ENCODE results near the gene DERA.

DNA sequence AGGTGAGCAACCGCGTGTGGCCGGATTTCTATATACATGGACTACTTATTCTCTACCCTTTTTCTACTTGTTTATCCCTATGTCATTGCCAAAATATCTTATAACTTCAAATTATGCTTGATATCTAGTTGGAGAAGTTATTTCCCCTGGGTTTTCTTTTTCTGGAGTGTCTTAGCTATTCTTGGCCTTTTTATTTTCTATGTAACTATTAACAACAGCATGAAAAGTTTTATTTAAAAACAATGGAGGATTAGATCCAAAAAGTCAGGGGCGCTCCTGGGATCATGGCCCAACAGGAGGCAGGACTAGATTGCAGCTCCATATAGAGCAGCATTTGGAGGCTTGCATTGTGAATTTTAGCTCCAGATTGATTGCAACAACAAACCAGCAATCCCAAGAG lies 37.6 kb upstream of the DERA start:
- TF ChIP-seq, protein P1, sequence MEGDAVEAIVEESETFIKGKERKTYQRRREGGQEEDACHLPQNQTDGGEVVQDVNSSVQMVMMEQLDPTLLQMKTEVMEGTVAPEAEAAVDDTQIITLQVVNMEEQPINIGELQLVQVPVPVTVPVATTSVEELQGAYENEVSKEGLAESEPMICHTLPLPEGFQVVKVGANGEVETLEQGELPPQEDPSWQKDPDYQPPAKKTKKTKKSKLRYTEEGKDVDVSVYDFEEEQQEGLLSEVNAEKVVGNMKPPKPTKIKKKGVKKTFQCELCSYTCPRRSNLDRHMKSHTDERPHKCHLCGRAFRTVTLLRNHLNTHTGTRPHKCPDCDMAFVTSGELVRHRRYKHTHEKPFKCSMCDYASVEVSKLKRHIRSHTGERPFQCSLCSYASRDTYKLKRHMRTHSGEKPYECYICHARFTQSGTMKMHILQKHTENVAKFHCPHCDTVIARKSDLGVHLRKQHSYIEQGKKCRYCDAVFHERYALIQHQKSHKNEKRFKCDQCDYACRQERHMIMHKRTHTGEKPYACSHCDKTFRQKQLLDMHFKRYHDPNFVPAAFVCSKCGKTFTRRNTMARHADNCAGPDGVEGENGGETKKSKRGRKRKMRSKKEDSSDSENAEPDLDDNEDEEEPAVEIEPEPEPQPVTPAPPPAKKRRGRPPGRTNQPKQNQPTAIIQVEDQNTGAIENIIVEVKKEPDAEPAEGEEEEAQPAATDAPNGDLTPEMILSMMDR (conservative IDR thresholded peaks at IDR 0.05 in 1 of 2, IDR thresholded peaks at IDR 0.05 in 1 of 2; ENCODE audit: low read depth in 1 of 2, low read length in 2 of 2), result no peak
- no peak for TF ChIP-seq EZH2 (IDR thresholded peaks at IDR 0.05; ENCODE audit: low read length, missing control alignments)

All from fibroblast of lung (primary cell).